HG02943 (cell line): ENCODE measurements around the gene FRMPD4.
"Not testable (repeated sequence)": the region's sequence is repeated elsewhere in the genome, so short reads cannot be mapped to it uniquely, and the experiment has no call there.

Experiments used
- ATAC-seq: cut with Tn5 transposase; IDR thresholded peaks from one replicate; pipeline ENCODE4 v1.9.1; 2021; ENCODE audit warnings: mild to moderate bottlenecking, low read depth, moderate library complexity; ENCODE audit not compliant: unreplicated experiment

The FRMPD4 gene

GRCh38 chrX:12138361-12139313 is at the start of gene FRMPD4:
Gene FRMPD4, plus strand, starts transcription at chrX:12138473. Its CDS starts 499 bp downstream, at chrX:12138972.
- ATAC-seq = no peak

GRCh38 chrX:12089740-12090139 is 48.5 kb upstream of the FRMPD4 start:
- ATAC-seq = no peak

GRCh38 chrX:12113321-12113720 is 25.0 kb upstream of the FRMPD4 start:
- ATAC-seq = no peak

- ATAC-seq = no peak
Measured at GRCh38 chrX:12115377-12115776, 22.9 kb upstream of the FRMPD4 start.

GRCh38 chrX:12118134-12118533 is 20.1 kb upstream of the FRMPD4 start:
- no peak for ATAC-seq

GRCh38 chrX:12128017-12128416 is 10.3 kb upstream of the FRMPD4 start:
- no peak for ATAC-seq

GRCh38 chrX:12137951-12138360 is 317 bp upstream of the FRMPD4 start:
- no peak for ATAC-seq

- no peak for ATAC-seq
Measured at GRCh38 chrX:12139934-12140611, 1.8 kb downstream of the FRMPD4 start.

- ATAC-seq = no peak
Measured at GRCh38 chrX:12141511-12141910, 3.2 kb downstream of the FRMPD4 start.

GRCh38 chrX:12142661-12143060 is 4.4 kb downstream of the FRMPD4 start:
- ATAC-seq = no peak

GRCh38 chrX:12145402-12145801 is 7.1 kb downstream of the FRMPD4 start:
- no peak for ATAC-seq

GRCh38 chrX:12149670-12150407 is 11.6 kb downstream of the FRMPD4 start:
- ATAC-seq = no peak

- ATAC-seq = no peak
Measured at GRCh38 chrX:12153317-12153716, 15.0 kb downstream of the FRMPD4 start.

- no peak for ATAC-seq
Measured at GRCh38 chrX:12153741-12154140, 15.5 kb downstream of the FRMPD4 start.

GRCh38 chrX:12159799-12160198 is 21.5 kb downstream of the FRMPD4 start:
- no peak for ATAC-seq

- no peak for ATAC-seq
Measured at GRCh38 chrX:12162420-12162819, 24.1 kb downstream of the FRMPD4 start.

GRCh38 chrX:12164180-12164579 is 25.9 kb downstream of the FRMPD4 start:
- ATAC-seq = not testable (repeated sequence)

- ATAC-seq = no peak
Measured at GRCh38 chrX:12170755-12171154, 32.5 kb downstream of the FRMPD4 start.

GRCh38 chrX:12174358-12174757 is 36.1 kb downstream of the FRMPD4 start:
- no peak for ATAC-seq

GRCh38 chrX:12197030-12197429 is 58.8 kb downstream of the FRMPD4 start:
- ATAC-seq = no peak

GRCh38 chrX:12206413-12206812 is 68.1 kb downstream of the FRMPD4 start:
- ATAC-seq = no peak
